Measurements from ENCODE around the gene SSNA1.

Gene SSNA1

DNA sequence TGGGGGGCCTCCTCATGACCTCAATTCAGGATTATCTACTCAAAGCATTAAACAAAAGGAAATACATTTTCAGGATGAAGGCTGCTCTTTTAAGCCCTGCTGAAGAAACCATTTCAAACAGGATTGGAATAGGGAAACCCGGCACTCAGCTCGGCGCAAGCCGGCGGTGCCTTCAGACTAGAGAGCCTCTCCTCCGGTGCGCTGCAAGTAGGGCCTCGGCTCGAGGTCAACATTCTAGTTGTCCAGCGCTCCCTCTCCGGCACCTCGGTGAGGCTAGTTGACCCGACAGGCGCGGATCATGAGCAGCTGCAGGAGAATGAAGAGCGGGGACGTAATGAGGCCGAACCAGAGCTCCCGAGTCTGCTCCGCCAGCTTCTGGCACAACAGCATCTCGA lies 16.3 kb downstream of the SSNA1 start:
- DNase-seq: no peak

DNA sequence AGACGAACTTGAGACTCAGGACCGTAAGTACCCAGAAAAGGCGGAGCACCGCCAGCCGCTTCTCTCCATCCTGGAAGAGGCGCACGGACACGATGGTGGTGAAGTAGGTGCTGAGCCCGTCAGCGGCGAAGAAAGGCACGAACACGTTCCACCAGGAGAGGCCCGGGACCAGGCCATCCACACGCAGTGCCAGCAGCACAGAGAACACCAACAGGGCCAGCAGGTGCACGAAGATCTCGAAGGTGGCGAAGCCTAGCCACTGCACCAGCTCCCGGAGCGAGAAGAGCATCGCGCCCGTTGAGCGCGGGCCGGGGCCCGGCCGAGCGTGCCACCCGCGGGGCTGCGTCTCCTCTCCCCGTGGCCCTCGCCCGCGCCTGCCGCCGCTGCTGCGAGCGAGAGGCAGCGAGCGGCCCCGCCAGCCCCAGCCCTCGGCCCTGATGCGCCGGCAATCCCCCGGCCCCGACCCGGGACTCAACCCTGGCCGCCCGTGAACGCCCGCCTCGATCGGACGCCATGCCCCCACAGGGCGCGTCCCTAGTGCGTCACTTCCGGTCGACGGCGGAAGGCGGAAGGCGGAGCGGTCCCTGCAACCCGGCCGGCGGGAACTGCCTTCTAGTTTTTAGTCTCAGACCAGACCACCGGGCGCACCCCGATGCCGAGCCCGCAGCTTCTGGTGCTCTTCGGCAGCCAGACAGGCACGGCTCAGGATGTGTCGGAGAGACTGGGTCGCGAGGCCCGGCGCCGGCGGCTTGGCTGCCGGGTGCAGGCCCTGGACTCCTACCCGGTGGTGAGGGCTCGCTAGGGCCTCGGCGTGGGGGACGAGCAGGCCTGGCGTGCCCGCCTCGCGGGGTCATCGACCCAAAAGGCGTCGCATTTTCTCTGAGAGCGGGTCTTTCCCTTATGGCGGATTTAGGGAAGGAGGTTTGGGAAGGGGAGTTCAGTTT lies 16.9 kb downstream of the SSNA1 start, which contains the start of the genes NDOR1 and TMEM203:
Gene NDOR1, plus strand, starts transcription at position 575 of the 944 bp plus-strand sequence. Its CDS starts 78 bp downstream, at position 653.
Gene TMEM203, minus strand, starts transcription at position 523 of the 944 bp plus-strand sequence. Its CDS starts 234 bp downstream, at position 289.
- peak; percentile 96 to 97 for DNase-seq

DNA sequence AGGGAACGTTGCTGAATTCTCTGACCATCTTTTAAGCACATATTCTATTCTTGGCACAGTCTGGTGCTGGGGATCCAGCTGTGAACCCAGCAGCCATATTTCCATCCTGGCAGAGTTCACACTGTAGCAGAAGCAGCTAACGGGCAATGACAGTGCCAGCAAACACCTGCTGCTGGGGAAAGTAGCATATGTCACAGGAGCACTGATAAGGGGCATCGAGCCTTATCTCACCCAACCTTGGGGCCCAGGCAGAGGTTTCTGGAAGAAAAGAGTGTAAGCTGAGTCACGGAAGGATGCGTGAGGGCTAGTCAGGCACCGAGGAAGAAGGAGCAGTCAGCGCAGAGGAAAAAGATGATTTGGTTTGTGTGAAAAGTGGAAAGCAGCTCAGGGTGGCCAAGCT lies 18.1 kb downstream of the SSNA1 start:
- DNase-seq: no peak

DNA sequence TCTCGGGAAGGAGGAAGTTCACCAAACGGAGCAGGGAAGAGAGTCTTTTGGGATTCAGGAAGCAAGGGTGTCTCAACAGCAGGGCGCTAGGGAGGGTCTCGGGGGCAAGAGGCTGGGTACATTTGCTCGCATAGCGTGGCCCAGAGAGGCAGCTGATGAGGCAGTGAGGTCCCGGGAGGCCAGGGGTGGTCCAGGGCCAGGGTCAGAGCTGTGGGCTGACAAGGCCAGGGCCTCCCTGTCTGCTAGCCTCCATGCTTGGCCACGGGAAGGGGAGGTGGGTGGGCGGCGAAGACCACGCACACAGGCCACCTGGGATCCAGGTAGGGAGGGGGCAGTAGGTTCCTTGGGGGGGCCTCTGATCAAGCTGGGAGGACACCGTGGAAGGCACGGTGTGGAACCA lies 23.1 kb downstream of the SSNA1 start:
- DNase-seq: no peak

DNA sequence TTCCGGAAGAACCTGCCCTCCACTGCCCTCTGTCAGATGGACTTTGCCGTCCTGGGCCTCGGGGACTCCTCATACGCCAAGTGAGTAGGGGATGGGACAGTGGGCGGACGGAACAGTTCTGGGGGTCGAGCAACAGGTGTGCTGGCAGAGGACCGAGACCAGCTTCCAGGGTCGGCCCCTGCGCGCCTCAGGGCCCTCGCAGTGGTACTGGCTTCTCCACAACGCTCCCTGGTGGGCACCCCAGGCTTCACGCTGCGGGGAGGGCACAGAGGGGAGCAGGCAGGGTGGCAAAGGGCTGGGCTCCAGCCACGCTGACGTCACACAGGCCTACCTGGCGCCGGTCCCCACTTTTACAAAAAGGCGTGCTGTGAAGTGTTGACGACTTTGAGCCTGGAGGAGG lies 24.0 kb downstream of the SSNA1 start:
- DNase-seq: no peak

DNA sequence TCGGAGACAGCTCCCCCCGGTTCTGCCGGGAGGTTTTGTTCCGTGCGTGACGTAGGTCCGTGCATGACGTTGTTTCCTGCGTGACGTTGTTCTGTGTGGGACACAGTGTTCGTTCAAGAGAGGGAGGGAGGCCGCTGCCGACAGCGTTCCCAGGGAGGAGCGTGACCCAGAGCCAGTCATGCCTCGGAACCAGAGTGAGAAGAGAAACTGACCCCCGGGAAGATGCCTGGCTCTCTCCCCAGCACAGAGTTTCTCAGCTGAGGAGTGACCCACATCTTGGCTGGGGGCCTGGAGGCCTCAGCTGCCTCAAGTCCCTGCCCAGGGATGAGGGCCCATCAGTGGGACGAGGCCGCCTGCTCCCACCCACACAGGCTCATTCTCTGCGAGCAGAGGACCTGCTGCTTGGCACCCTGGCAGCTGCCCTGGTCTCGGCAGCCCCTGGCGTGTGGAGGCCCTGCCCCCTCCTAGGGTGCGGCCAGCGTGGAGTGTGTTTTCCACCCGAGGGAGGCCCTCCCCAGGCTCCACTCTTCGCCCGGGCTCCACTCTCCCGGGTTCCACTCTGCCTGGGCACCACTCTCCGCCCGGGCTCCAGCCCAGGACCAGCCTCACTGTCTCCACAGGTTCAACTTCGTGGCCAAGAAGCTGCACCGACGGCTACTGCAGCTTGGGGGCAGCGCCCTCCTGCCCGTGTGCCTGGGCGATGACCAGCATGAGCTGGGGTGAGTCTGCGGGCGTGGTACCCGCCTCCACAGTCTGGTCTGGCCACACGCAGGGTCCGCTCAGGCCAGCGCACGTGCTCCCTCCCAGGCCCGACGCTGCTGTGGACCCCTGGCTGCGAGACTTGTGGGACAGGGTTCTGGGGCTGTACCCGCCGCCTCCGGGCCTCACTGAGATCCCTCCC lies 24.9 kb downstream of the SSNA1 start:
- DNase-seq: no peak

DNA sequence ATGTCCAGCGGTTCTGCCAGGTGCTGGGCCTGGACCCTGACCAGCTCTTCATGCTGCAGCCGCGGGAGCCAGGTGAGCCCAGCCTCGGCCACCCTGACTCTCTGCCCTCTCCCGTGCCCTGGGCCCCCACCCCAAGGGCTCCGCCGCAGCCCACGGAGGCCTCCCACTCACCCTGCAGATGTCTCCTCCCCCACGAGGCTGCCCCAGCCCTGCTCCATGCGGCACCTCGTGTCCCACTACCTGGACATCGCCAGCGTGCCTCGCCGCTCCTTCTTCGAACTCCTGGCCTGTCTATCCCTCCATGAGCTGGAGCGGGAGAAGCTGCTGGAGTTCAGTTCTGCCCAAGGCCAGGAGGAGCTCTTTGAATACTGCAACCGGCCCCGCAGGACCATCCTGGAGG lies 26.1 kb downstream of the SSNA1 start:
- no peak for DNase-seq

DNA sequence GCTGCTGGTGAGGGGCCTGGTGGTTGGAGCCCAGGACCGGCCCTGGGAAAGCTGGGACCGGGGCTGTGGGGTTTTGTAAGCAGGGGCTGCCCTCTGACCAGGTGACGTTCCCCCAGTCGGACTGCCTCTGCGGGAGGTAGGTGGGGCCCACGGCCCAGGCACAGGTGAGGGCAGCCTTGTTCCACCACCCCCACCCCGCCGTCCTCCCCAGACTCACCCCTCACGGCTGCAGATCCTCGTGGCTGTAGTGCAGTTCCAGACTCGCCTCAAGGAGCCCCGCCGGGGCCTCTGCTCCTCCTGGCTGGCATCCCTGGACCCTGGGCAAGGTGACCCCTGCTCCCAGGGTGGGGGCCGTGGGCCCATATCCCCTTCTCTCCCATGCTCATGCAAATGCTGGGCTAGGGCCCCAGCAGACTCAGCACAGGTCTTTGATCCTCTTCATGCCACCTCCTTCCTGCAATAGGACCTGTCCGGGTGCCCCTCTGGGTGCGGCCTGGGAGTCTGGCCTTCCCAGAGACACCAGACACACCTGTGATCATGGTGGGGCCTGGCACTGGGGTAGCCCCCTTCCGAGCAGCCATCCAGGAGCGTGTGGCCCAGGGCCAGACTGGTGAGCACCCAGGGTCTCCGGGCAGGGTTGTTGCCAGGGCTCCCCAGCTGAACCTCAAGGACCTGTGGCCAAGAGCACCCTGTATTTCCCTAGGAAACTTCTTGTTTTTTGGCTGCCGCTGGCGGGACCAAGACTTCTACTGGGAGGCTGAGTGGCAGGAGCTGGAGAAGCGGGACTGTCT lies 26.9 kb downstream of the SSNA1 start:
- no peak for DNase-seq

DNA sequence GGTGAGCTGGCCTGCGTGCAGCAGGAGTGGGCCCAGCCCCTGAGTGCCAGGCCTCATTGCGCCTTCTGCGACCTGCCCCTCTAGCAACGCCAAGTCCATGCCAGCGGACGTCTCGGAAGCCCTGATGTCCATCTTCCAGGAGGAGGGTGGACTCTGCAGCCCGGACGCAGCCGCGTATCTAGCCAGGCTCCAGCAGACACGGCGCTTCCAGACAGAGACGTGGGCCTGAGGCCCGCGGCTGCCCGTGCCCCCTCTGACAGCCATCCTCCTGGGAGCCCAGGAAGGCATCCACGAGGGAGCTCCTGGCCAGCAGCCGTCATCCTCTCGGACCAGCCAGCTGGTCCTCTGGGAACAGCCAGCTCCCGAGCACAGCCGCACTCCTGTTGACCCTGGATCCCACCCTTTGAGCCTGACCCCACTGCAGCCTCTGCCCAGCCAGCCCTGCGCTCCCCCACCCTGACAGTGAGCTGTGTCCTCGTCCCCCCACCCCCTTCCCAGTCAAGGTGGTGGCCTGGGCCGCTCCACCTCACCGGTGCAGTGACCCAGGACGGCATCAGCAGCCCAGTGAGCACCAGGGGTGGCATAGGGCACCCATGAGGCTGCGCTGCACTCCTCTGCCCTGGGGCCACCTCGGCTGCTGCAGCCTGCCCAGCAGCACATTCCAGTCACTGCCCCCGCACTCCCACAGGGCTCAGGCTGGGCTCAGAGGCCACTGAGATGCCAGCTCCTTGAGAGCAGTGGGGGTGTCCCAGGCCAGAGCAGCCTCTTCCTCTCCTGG lies 27.9 kb downstream of the SSNA1 start:
- DNase-seq: no peak

DNA sequence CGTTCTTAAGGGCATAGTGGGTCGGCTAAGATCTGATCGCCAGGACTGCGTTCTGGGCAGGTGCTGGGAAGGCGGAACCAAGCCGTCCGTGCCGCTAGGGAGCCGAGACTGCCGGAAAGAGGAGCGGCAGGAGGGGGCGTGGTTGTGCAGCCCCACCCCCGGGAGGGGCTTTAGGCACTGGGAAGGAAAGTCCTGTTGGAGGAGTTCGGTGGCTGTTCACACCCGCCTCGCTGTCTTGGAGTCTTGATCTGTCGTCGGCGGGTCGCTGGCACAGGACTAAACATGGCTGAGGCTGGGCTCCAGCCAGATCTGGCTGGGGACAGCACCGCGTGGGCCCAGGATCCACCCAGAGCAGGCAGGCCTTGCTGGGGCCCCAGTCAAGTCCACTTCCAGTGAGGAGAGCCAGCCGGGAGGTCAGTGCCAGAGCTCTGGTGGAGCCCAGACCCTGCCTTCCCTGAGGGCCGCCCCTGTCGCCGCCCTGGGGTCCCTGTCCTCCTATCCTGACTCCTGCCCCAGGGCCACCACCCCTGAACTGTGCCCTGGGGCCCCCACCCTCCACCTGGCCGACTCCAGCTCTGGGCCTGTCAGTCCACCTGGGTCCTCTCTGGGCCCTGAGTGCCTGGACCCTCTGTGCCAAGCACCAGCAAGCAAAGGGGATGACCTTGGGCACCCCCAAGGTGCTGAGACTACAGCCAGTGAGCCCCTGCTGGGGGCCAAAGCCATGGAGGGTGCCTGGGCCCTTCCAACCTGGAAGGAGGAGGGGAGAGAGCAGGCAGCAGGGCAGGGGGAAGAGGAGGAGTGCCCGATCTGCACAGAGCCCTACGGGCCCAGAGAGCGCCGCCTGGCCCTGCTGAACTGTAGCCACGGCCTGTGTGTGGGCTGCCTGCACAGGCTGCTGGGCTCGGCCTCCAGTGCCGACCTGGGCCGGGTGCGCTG lies 29.1 kb downstream of the SSNA1 start:
- DNase-seq: no peak

DNA sequence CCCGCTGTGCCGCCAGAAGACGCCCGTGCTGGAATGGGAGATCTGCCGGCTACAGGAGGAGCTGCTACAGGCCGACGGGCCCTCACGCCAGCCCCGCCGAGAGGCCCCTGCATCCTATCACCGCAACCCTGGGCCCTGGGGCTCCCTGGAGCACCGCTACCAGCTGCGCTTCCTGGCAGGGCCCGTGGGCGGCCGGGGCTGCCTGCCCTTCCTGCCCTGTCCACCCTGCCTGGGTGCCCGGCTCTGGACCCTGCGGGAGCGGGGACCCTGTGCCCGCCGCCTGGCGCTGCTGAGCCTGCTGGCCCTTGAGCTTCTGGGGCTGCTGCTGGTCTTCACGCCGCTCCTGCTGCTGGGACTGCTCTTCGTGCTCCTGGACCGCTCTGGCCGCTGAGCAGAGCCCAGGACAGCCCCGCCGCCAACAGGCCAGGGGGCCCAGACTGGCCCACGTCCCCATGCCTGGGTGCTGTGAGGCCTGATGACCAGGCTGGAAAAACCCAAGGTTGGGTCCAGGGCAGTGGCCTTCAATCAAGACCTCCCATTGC lies 29.8 kb downstream of the SSNA1 start:
- no peak for DNase-seq

DNA sequence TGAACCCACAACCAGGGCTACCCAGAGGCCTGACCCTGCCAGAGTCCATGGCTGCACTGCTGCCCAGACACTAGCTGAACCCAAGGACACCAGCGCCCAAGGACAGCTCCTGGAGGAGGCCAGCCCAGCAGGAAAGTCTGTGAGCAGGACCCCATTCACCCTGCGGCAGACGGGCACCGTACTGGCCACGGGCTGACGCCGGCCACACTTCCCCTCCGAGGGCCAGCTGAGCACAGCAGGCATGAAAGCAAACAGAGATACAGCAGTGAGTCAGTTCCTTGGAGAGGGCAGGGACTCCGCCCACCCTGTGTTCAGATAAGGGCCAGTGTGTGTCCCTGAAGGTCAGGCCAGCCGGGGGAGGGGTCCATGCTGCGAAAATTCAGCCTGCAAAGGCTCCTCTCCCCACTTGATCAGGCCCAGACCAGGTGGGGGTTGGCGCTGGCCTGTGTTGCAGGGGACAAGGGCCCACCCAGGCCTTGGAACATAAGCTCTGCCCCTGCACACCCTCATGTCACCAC lies 30.3 kb downstream of the SSNA1 start:
- DNase-seq: peak in 1 of 2 experiments; percentile 19

DNA sequence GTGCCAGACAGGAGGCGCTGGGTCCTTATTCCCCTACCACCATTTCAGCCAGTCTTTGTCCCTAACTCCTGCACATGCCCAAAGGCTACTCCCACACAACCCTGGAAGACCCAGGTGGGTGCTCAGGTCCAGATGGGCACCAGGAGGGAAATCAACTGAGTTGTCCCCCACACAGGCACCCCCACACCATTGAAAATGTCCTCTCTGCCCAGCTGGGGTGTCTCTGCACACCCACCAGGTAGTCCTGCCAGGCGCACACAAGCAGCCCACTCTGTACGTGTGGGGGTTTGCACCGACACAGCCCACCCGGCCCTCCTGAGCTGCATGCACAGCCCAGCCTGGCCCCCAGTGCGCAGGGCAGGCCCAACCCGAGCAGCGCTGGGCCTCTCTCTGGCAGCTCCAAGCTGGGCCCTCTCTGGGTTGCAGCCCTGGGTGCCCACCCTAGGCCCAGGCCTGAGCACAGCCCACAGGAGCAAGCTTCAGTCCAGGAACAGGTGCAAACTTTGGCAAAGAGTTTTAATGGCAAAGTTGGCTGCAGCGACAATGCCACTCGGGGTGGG lies 31.4 kb downstream of the SSNA1 start:
- DNase-seq: no peak

DNA sequence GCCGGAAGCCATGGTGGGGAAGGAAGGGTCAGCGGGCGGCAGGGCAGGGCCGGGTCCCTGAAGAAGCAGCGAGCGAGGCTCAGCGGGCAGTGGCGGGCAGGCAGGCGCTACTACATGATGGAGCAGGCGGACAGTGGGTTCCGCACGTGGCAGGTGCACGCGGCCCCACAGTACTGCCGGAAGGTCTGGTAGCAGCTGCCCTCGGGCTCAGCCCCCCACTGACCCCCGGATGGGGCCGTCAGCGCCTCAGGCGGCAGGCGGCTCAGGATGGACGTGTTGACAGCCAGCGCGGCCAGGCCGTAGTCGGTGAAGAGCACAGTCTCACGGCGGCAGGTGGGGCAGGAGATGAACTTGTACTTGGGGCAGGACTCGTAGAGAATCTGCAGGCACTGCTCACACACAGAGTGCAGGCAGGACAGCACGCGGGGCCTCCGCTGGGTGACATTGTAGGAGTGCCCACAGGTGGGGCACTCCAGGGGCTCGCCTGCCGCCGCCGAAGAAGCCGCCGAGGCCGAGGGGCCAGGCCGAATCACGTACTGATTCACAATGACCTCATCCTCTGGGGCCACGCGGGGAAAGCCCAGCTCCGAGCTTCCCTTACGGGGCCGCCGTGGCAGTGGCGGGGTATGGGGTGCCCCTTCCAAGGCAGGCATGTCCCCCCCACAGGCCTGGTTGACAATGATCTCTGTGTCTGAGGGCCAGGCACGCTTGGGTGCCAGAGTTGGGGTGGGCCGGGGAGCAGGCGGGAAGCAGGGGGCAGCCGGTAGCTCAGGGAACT lies 32.0 kb downstream of the SSNA1 start:
- no peak for DNase-seq

DNA sequence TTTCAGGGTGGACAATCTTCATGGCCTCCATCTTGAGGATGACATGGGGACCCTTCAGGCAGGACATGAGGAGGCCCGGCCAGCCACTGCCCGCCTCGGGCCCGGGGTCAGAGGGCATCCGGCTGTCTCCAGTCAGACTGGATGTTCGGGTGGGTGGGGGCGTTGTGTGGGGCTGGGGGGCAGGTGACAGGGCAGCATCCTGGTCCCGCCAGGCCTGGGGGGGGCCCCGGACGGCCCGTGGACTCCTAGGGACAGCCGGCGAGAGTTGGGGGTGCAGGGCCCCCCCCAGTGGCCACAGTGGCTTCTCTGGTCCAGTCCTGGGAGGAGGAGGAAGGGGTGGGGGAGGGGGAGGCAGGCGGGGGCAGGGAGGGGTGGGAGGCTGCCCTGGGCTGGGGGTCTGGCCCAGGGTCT lies 32.6 kb downstream of the SSNA1 start:
- DNase-seq: no peak

DNA sequence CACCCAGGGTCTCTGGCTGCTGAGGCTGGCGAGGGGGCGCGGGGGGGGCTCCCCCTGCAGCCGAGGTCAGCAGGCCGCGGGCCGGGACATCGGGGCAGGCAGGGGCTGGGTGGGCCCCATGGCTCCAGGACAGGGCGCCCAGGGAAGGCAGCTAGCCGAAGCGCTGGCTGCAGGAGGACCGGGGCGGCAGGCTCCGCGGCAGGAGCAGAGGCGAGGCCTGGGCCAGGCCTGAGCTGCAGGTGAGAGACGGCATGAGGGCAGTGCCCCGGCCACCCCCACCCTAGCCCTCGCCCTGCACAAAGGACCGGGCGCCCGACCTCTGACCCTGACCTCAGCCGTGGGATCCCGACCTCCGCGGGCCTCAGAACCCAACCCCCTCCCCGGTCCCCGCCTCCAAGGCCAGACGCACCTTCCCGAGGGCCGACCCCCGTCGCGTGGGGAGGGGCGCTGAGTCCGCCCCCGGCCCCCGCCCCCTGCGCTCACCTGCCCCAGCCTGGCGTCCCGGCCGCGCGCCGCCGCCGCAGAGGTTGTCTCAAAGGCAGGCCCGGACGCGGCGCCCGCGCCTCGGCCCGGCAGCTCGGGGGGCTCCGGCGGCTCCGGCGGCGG lies 33.1 kb downstream of the SSNA1 start:
- no peak for DNase-seq

DNA sequence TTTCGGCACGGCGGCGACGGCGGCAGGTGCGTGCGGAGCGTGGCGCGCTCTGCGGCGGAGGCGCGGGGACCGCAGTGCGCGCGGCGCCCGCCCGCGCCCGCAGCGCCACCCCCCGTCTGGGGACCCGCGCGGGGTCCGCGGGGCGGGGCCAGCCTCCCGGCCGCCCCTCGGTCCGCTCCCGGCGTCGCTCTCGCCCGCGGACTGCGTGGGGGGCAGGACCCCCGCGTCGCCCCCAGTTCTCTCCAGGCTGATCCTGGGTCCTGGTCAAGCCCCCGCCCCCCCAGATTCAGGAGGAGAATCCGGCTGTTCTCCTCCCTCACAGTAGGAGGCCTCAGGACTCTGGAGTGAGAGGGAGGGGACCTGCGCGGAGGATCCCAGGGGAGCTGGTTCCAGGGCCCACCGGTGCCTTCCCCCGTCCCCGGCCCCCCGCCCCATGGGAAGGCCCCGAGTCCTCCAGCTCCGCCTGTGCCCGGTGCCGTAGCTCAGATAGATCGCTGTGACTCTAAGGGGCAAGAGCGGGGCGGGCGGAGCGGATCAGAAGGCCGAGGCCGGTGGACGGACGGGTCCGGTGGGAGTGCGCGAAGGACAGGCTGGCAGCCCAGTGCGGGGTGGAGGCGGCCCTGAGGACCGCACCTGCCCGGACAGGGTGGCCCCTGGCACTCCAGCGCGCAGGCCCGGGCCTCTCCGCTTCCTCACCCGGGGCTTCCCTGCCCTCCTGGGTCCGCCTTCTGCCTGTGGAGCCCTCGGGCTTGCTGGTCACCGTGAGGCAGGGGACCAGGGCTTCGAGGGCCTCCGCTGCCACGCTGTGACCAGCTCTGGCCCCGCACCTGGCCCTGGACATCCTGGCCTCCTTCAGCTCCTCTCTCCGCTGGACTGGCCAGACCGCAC lies 34.0 kb downstream of the SSNA1 start, which contains the start of gene RNF208:
Gene RNF208, minus strand, starts transcription at position 51 of the 888 bp plus-strand sequence. CDS start 1,028 bp downstream, outside the sequence.
- DNase-seq: peak; percentile 53 to 58
